Measurements from ENCODE around the gene ANKRD6. TPM values are rescaled to one million over a fixed set of nuclear protein-coding genes. Genes with fewer than 3 reads are reported as not detected.

The ANKRD6 gene
- total and polyA plus RNA-seq, 2 experiments from 2014 or later: 9.3 to 20.9 TPM

- H3K79me2 ChIP-seq: no peaks in the 10 kb centered on the region
- no peak for DNase-seq (ENCODE audit: low spot score)
- no peaks in the 10 kb centered on the region for H3K9me2 ChIP-seq (replicated peaks; ENCODE audit: insufficient read depth)
- 78% methylated on average over 3 of the region's 3 CpGs for WGBS (ENCODE audit: low lambda C conversion rate, missing lambda C conversion rate)
- TF ChIP-seq EZH2 (IDR thresholded peaks at IDR 0.05; ENCODE audit: borderline replicate concordance): no peak
- TF ChIP-seq, protein P1, sequence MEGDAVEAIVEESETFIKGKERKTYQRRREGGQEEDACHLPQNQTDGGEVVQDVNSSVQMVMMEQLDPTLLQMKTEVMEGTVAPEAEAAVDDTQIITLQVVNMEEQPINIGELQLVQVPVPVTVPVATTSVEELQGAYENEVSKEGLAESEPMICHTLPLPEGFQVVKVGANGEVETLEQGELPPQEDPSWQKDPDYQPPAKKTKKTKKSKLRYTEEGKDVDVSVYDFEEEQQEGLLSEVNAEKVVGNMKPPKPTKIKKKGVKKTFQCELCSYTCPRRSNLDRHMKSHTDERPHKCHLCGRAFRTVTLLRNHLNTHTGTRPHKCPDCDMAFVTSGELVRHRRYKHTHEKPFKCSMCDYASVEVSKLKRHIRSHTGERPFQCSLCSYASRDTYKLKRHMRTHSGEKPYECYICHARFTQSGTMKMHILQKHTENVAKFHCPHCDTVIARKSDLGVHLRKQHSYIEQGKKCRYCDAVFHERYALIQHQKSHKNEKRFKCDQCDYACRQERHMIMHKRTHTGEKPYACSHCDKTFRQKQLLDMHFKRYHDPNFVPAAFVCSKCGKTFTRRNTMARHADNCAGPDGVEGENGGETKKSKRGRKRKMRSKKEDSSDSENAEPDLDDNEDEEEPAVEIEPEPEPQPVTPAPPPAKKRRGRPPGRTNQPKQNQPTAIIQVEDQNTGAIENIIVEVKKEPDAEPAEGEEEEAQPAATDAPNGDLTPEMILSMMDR (IDR thresholded peaks at IDR 0.05; ENCODE audit: poor library complexity): no peak
- TF ChIP-seq EZH2phosphoT487 (IDR thresholded peaks at IDR 0.05; ENCODE audit: low read depth, severe bottlenecking, unreplicated experiment): no peak
- no peak overlapping the region for H3K27ac ChIP-seq
- no peaks in the 10 kb centered on the region for H4K20me1 ChIP-seq (ENCODE audit: insufficient read depth, poor library complexity, severe bottlenecking)
- H3K27me3 ChIP-seq: no peaks in the 10 kb centered on the region
- H3K9me3 ChIP-seq (ENCODE audit: low read depth): no peaks in the 10 kb centered on the region
- no peak overlapping the region for H2AFZ ChIP-seq
- H3K4me1 ChIP-seq (ENCODE audit: insufficient read depth): no peaks in the 10 kb centered on the region
- no peaks in the 10 kb centered on the region for H3K36me3 ChIP-seq (replicated peaks; ENCODE audit: insufficient read depth, low read depth)
- H3K4me2 ChIP-seq: no peak overlapping the region
- no peak overlapping the region for H3K4me3 ChIP-seq
Observed at GRCh38 chr6:89584539-89584938, 151.6 kb downstream of the ANKRD6 start.

GRCh38 chr6:89585154-89585553, 152.2 kb downstream of the ANKRD6 start:
- no peaks in the 10 kb centered on the region for H3K9me3 ChIP-seq (ENCODE audit: low read depth)
- no peaks in the 10 kb centered on the region for H3K27me3 ChIP-seq
- no peaks in the 10 kb centered on the region for H3K9me2 ChIP-seq (replicated peaks; ENCODE audit: insufficient read depth)
- no peak for DNase-seq (ENCODE audit: low spot score)
- no peak overlapping the region for H3K27ac ChIP-seq
- H3K4me1 ChIP-seq (ENCODE audit: insufficient read depth): no peaks in the 10 kb centered on the region
- H3K4me2 ChIP-seq: no peak overlapping the region
- TF ChIP-seq, protein P1 (IDR thresholded peaks at IDR 0.05; ENCODE audit: poor library complexity): no peak
- no peak for TF ChIP-seq EZH2phosphoT487 (IDR thresholded peaks at IDR 0.05; ENCODE audit: low read depth, severe bottlenecking, unreplicated experiment)
- TF ChIP-seq EZH2 (IDR thresholded peaks at IDR 0.05; ENCODE audit: borderline replicate concordance): no peak
- WGBS (ENCODE audit: low lambda C conversion rate, missing lambda C conversion rate): 57% methylated on average over 1 of the region's 1 CpG
- H3K4me3 ChIP-seq: no peak overlapping the region
- no peaks in the 10 kb centered on the region for H3K36me3 ChIP-seq (replicated peaks; ENCODE audit: insufficient read depth, low read depth)
- no peaks in the 10 kb centered on the region for H3K79me2 ChIP-seq
- no peaks in the 10 kb centered on the region for H4K20me1 ChIP-seq (ENCODE audit: insufficient read depth, poor library complexity, severe bottlenecking)
- no peak overlapping the region for H2AFZ ChIP-seq

DNA sequence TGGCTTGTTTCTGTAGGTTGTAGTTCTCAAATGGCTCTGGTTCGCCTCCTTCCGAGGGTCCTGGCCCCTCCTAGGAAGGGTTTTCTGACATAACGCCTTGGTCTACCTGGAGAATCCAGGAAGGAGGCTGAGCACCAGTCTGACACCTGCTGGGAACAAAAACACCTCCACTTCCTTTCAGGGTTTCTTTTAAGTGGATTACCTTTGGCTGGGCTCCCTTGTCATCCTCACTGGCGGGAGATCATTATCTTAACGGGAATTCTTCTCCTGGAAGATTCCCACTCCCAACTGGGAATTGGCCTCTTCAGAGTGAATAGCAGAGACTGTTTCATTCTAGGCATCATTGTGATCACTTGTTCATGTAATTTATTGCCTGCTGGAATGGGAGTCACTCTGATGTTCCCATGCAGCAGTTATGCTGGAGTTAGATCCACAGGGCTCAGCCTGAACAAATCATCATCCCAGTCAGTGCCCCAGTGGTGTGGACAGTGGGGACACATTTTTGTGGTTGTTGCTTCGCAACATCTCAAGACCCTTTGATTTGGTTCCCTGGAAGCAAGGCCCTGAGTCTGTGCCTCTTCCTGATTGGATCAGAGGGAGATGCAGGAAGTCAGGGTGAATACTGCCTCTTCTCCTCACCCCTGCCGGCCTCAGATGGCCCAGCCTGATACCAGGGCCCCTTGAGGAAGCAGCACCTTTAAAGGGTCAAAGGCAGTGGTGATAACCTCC, 156.5 kb downstream of the ANKRD6 start:
- WGBS (ENCODE audit: low lambda C conversion rate, missing lambda C conversion rate): 51% methylated on average over 7 of the region's 7 CpGs
- Histone ChIP-seq H3K79me2 (no peaks in the 10 kb centered on the region), H3K27ac (no peak overlapping the region), H3K36me3 (replicated peaks; ENCODE audit: insufficient read depth, low read depth) (no peaks in the 10 kb centered on the region), H4K20me1 (ENCODE audit: insufficient read depth, poor library complexity, severe bottlenecking) (no peaks in the 10 kb centered on the region), H3K4me1 (ENCODE audit: insufficient read depth) (no peaks in the 10 kb centered on the region), H3K9me3 (ENCODE audit: low read depth) (no peaks in the 10 kb centered on the region), H3K27me3 (no peaks in the 10 kb centered on the region), H3K4me3 (no peak overlapping the region), H2AFZ (no peak overlapping the region), H3K9me2 (replicated peaks; ENCODE audit: insufficient read depth) (no peaks in the 10 kb centered on the region), H3K4me2 (no peak overlapping the region)
- no peak for TF ChIP-seq EZH2phosphoT487 (IDR thresholded peaks at IDR 0.05; ENCODE audit: low read depth, severe bottlenecking, unreplicated experiment)
- DNase-seq (ENCODE audit: low spot score): no peak

GRCh38 chr6:89590133-89590532, 157.2 kb downstream of the ANKRD6 start:
- H3K4me3 ChIP-seq: no peak overlapping the region
- no peaks in the 10 kb centered on the region for H3K4me1 ChIP-seq (ENCODE audit: insufficient read depth)
- no peak for DNase-seq (ENCODE audit: low spot score)
- H2AFZ ChIP-seq: no peak overlapping the region
- 70% methylated on average over 2 of the region's 2 CpGs for WGBS (ENCODE audit: low lambda C conversion rate, missing lambda C conversion rate)
- no peaks in the 10 kb centered on the region for H3K27me3 ChIP-seq
- H3K4me2 ChIP-seq: no peak overlapping the region
- H3K27ac ChIP-seq: no peak overlapping the region
- H3K9me3 ChIP-seq (ENCODE audit: low read depth): no peaks in the 10 kb centered on the region
- no peaks in the 10 kb centered on the region for H4K20me1 ChIP-seq (ENCODE audit: insufficient read depth, poor library complexity, severe bottlenecking)
- H3K36me3 ChIP-seq (replicated peaks; ENCODE audit: insufficient read depth, low read depth): no peaks in the 10 kb centered on the region
- TF ChIP-seq EZH2 (IDR thresholded peaks at IDR 0.05; ENCODE audit: borderline replicate concordance) (no peak), EZH2phosphoT487 (IDR thresholded peaks at IDR 0.05; ENCODE audit: low read depth, severe bottlenecking, unreplicated experiment) (no peak)
- TF ChIP-seq, protein P1 (IDR thresholded peaks at IDR 0.05; ENCODE audit: poor library complexity): no peak
- no peaks in the 10 kb centered on the region for H3K9me2 ChIP-seq (replicated peaks; ENCODE audit: insufficient read depth)
- H3K79me2 ChIP-seq: no peaks in the 10 kb centered on the region
